Activated naive CD8-positive, alpha-beta T cell (primary cell): ENCODE data around the gene NR1H3.

Experiments
- H3K27ac Mint-ChIP-seq: one replicate; pipeline ENCODE4 v1.8.0; 2021; ENCODE audit warnings: mixed read lengths
- H3K27me3 Mint-ChIP-seq: one replicate; pipeline ENCODE4 v1.8.0; 2021; ENCODE audit warnings: mixed read lengths
- H3K36me3 Mint-ChIP-seq: one replicate; pipeline ENCODE4 v1.8.0; 2021; ENCODE audit warnings: mixed read lengths
- H3K4me1 Mint-ChIP-seq: one replicate; pipeline ENCODE4 v1.8.0; 2021; ENCODE audit warnings: low read depth, mixed read lengths
- H3K4me3 Mint-ChIP-seq: one replicate; pipeline ENCODE4 v1.8.0; 2021; ENCODE audit warnings: mild to moderate bottlenecking, mixed read lengths
- H3K9me3 Mint-ChIP-seq: one replicate; pipeline ENCODE4 v1.8.0; 2021; ENCODE audit warnings: low read depth, mixed read lengths

NR1H3 gene

DNA sequence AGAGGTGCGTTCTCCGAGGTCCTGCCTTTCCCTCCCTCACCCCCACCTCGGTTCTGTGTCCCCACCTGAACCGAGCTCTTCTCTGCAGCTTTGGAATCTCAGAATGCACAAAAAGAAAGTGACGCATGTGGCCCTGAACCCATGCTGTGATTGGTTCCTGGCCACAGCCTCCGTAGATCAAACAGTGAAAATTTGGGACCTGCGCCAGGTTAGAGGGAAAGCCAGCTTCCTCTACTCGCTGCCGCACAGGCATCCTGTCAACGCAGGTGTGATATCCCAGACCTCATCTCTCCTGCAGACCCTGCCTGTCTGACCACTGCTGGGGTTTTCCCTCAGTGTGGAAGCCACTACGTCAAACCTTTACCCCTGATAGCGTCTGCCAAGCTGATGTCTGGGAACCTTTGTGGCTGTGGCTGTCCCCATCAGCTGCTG is 23.1 kb upstream of the NR1H3 start:
- peaks cover 30% of the 10 kb centered on the region for H3K4me1 Mint-ChIP-seq
- H3K9me3 Mint-ChIP-seq, result no peaks in the 10 kb centered on the region
- H3K36me3 Mint-ChIP-seq, result peaks cover 8% of the 10 kb centered on the region
- peak overlapping the region; percentile 93 for H3K27ac Mint-ChIP-seq
- H3K27me3 Mint-ChIP-seq, result no peaks in the 10 kb centered on the region
- H3K4me3 Mint-ChIP-seq, result peak overlapping the region; percentile 77

GRCh38 chr11:47235163-47235562 is 22.6 kb upstream of the NR1H3 start:
- Mint-ChIP-seq H3K4me3 (peak overlapping the region; percentile 77), H3K9me3 (no peaks in the 10 kb centered on the region), H3K36me3 (peaks cover 8% of the 10 kb centered on the region), H3K4me1 (peaks cover 30% of the 10 kb centered on the region), H3K27ac (peak overlapping the region; percentile 93), H3K27me3 (no peaks in the 10 kb centered on the region)

DNA sequence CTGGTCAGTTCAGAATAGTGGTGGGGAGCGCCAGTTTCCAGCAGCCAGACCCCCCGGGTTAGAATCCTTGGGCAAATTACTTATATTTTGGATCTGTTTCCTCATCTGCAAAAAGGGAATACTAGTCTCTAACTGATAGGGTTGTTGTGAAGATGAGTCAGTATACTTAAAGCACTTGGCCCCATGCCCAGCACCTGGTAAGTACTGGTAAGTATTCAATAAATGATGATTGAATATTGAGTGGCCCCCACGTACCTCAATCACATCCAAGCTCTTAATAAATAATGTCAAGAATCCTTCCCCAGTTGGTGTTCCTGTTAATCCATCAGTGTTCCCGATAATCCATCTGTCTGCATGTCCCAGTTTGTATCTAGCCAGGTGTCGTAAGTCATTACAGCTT is 21.3 kb upstream of the NR1H3 start:
- H3K4me1 Mint-ChIP-seq, result peaks cover 30% of the 10 kb centered on the region
- peaks cover 14% of the 10 kb centered on the region for H3K36me3 Mint-ChIP-seq
- no peaks in the 10 kb centered on the region for H3K9me3 Mint-ChIP-seq
- H3K4me3 Mint-ChIP-seq, result peak overlapping the region; percentile 54
- peak overlapping the region; percentile 73 for H3K27ac Mint-ChIP-seq
- H3K27me3 Mint-ChIP-seq, result no peaks in the 10 kb centered on the region

DNA sequence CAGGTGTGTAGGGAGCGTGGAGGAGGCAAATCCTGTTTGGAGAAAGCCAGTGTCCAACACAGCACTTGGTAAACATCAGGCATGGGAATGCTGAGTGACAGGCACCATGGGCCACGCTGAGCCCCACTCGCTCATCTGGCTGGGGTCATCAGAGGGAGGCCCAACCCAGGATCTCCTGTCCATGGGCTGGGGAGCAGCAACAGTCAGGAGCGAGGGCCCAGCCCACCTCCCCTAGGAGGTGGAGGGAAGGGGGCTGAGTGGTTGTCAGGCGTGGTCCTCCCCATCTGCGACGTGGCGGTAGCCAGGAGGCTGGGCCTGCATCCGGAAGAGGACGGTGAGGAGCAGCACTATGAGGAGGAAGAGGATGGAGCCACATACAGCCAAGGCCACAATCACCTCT is 17.9 kb upstream of the NR1H3 start:
- Mint-ChIP-seq H3K36me3 (peaks cover 19% of the 10 kb centered on the region), H3K27ac (no peak overlapping the region), H3K4me3 (no peak overlapping the region)

GRCh38 chr11:47241841-47242301 is 15.9 kb upstream of the NR1H3 start:
- Mint-ChIP-seq H3K27me3 (no peaks in the 10 kb centered on the region), H3K4me3 (no peak overlapping the region), H3K27ac (peak overlapping the region; percentile 23), H3K9me3 (no peaks in the 10 kb centered on the region), H3K4me1 (peaks cover 7% of the 10 kb centered on the region), H3K36me3 (peaks cover 15% of the 10 kb centered on the region)

More for the DNA sequence above, 17.9 kb upstream of the NR1H3 start:
- peaks cover 19% of the 10 kb centered on the region for H3K4me1 Mint-ChIP-seq
- H3K27me3 Mint-ChIP-seq, result no peaks in the 10 kb centered on the region
- no peaks in the 10 kb centered on the region for H3K9me3 Mint-ChIP-seq

DNA sequence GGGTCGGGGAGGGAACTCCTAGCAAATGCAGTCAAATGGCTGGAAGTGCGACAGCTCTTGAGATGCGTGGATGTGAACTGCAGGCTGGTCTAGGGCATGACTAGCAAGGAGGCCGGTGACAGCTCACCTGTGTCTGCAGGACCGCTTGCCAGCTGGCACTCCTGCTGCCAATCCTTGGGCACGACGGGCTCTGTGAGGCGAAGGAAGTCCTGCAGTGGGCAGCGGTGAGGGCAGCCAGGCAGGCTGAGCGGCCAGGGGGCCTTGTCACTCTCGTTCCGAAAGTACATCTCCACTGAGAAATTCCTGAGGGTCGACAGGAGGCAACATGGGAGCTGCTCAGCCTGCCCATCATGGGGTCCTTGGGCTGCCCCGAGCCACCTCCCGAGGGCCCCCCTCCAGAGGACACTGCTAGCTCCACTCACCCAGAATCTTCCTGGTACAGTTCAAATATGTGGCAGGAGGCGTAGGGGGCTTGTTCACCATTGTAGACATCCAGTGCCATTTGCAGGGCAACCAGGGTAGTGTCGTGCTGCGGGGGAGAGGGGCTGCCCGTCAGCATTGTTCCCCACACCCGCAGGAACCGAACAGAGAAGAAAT is 15.1 kb upstream of the NR1H3 start:
- Mint-ChIP-seq H3K27me3 (no peaks in the 10 kb centered on the region), H3K9me3 (no peaks in the 10 kb centered on the region), H3K27ac (no peak overlapping the region), H3K4me1 (peaks cover 11% of the 10 kb centered on the region), H3K4me3 (no peak overlapping the region), H3K36me3 (peaks cover 13% of the 10 kb centered on the region)

GRCh38 chr11:47243454-47243853 is 14.3 kb upstream of the NR1H3 start:
- Mint-ChIP-seq H3K27me3 (no peaks in the 10 kb centered on the region), H3K4me3 (no peak overlapping the region), H3K4me1 (peaks cover 16% of the 10 kb centered on the region), H3K27ac (no peak overlapping the region), H3K9me3 (no peaks in the 10 kb centered on the region), H3K36me3 (peaks cover 13% of the 10 kb centered on the region)

GRCh38 chr11:47244448-47245350 is 13.1 kb upstream of the NR1H3 start:
- peaks cover 13% of the 10 kb centered on the region for H3K36me3 Mint-ChIP-seq
- no peaks in the 10 kb centered on the region for H3K27me3 Mint-ChIP-seq
- no peak overlapping the region for H3K4me3 Mint-ChIP-seq
- H3K4me1 Mint-ChIP-seq, result peaks cover 23% of the 10 kb centered on the region
- no peaks in the 10 kb centered on the region for H3K9me3 Mint-ChIP-seq
- no peak overlapping the region for H3K27ac Mint-ChIP-seq

GRCh38 chr11:47245611-47246357 is 12.0 kb upstream of the NR1H3 start:
- Mint-ChIP-seq H3K27ac (no peak overlapping the region), H3K36me3 (peaks cover 12% of the 10 kb centered on the region), H3K27me3 (no peaks in the 10 kb centered on the region), H3K4me1 (peaks cover 26% of the 10 kb centered on the region), H3K9me3 (no peaks in the 10 kb centered on the region), H3K4me3 (no peak overlapping the region)

GRCh38 chr11:47247502-47247901 is 10.3 kb upstream of the NR1H3 start:
- no peak overlapping the region for H3K27ac Mint-ChIP-seq
- peak overlapping the region; percentile 99 for H3K4me3 Mint-ChIP-seq
- peaks cover 25% of the 10 kb centered on the region for H3K4me1 Mint-ChIP-seq
- no peaks in the 10 kb centered on the region for H3K36me3 Mint-ChIP-seq
- no peaks in the 10 kb centered on the region for H3K9me3 Mint-ChIP-seq
- H3K27me3 Mint-ChIP-seq, result no peaks in the 10 kb centered on the region

GRCh38 chr11:47248304-47248663 is 9.5 kb upstream of the NR1H3 start:
- peaks cover 25% of the 10 kb centered on the region for H3K4me1 Mint-ChIP-seq
- no peaks in the 10 kb centered on the region for H3K36me3 Mint-ChIP-seq
- H3K4me3 Mint-ChIP-seq, result peak overlapping the region; percentile 99
- peak overlapping the region; percentile 100 for H3K27ac Mint-ChIP-seq
- no peaks in the 10 kb centered on the region for H3K9me3 Mint-ChIP-seq
- H3K27me3 Mint-ChIP-seq, result no peaks in the 10 kb centered on the region

GRCh38 chr11:47248664-47249377 is 9.0 kb upstream of the NR1H3 start, which contains the start of gene ACP2:
Gene ACP2, minus strand, starts transcription at chr11:47248814. Its CDS starts 25 bp downstream, at chr11:47248789.
- Mint-ChIP-seq H3K27me3 (no peaks in the 10 kb centered on the region), H3K36me3 (no peaks in the 10 kb centered on the region), H3K27ac (peak within 1 kb of the TSS; percentile 100), H3K4me1 (peaks cover 25% of the 10 kb centered on the region), H3K9me3 (no peaks in the 10 kb centered on the region), H3K4me3 (peak within 1 kb of the TSS; percentile 99)

GRCh38 chr11:47249378-47249715 is 8.4 kb upstream of the NR1H3 start:
- no peaks in the 10 kb centered on the region for H3K9me3 Mint-ChIP-seq
- peaks cover 25% of the 10 kb centered on the region for H3K4me1 Mint-ChIP-seq
- H3K36me3 Mint-ChIP-seq, result no peaks in the 10 kb centered on the region
- H3K27ac Mint-ChIP-seq, result peak overlapping the region; percentile 100
- peak overlapping the region; percentile 99 for H3K4me3 Mint-ChIP-seq
- H3K27me3 Mint-ChIP-seq, result no peaks in the 10 kb centered on the region

- Mint-ChIP-seq H3K9me3 (no peaks in the 10 kb centered on the region), H3K4me3 (no peak overlapping the region), H3K27ac (no peak overlapping the region), H3K27me3 (no peaks in the 10 kb centered on the region), H3K36me3 (no peaks in the 10 kb centered on the region), H3K4me1 (peaks cover 29% of the 10 kb centered on the region)
Measured at GRCh38 chr11:47251751-47252150, 6.0 kb upstream of the NR1H3 start.
